ENCODE measurements around the gene DEPP1.

The DEPP1 gene

DNA sequence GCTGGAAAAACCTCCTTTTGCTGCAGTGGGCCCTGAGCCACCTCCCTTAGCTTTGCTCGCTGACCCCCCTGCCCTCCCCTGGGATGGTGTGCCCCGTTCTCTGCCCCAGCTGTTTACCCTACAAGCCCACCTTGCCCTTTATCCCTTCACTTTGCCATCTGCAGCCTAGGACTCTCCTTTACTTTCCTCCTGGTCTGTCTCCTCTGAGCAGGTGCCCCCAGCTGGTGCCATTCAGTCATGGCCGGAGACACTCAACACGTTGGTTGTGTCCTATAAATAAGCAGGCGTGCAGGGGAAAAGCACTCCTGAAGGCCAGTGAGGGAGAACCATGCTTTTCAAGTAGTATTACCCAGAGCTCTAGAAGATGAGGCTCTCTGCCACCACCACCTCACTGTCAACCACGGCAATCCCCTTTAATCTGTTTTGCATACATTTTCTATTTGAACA, 12.9 kb downstream of the DEPP1 start:
- DNase-seq, result no peak

DNA sequence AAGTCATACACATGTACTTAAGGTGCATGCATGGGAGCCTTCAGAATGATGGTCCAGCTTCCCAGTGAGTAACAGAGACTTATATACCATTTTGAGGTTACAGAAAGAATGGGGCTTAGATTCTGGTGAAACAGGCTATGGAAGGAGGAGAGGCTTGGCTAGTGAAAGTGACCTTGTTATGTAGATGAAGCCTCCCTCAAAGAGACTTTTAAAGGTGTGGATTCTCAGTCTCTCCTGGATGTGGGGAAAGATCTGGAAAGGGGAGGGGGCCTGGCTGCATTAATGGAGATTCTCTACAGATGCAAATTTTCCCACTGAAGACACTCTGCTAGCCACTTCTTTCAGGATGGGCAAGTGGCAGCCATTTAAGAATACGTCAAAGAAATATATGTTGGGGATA, 13.5 kb downstream of the DEPP1 start:
- DNase-seq, result no peak

DNA sequence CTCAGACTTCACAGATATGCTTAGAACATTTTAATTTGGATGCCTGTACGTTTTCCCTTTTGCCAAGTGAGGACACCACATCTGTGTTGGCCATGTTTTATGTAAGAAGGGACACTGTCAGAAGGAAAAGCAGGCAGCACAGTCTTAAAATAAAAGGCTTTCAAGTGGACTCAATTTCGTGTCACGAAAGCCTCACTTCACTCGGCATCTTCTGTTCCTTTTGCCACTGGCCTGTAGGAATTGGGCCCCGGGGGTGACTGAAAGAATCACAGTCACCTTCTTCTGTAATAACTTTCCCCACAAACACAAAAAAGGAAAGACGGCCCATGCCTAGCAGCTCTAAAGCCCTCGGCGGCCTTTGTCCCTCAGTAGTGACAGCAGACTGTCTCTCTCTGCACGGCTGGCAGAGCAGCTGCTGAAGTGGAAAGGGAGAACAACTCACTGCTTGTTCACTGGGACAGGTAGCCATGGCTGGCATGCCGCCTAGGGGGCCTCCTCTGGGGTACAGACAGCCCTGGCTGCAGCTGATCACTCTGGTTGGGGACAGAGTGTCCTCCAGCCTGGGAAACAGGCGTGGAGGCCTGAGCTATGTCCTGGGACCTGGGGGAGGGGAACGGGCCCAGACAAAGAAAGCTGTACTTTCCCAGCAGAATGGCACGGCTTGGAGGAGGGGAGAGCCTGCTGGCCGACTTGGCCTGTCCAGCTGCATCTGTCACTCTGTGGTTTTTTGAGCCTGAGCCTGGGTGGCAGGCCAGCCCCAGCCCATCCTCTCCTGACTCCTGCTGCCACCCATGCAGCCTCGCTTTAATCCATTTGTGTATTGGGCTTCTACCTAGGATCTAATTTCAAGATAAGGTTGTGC, 14.6 kb downstream of the DEPP1 start:
- DNase-seq, result no peak

DNA sequence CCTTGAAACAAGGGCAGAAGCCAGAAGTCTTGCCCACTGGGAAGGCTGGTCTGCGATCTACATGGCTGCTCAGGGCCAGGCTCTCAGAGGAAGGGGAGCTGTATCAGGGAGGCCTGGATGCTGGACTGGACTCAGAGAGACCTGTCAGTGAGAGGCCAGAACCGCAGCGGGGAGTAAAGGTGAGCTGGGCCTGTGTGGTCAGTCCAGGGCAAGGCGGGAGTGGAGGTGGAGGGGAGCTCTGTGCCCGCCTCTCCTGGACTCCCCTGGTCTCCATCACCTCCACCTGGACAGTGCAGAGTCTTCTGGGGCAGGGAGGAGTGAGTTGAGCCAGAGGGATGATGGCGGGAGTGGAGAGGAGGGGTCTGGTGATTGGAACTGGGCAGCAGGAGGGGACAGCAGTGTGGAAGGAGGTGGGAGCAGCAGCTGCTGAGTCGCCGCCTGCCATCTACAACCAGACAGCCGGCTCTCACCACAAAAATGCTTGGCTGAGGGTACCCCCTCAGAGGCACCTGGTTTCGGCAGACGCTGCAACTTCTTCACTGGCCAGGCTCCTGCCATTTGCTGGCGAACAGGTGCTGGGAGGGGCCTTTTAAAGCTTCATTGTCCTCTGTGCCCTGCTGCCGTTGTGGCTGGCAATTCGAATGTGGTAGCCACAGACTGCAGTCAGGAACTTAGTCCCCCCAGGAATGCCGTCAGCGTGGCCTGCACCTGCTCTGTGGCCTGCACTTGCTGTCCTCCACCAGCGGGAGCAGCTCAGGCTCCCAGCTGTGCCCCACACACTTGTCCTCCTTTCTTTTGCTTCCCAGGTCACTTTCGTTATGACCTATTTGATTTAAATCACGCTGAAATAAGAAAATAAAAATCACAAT, 15.5 kb downstream of the DEPP1 start:
- no peak for DNase-seq

DNA sequence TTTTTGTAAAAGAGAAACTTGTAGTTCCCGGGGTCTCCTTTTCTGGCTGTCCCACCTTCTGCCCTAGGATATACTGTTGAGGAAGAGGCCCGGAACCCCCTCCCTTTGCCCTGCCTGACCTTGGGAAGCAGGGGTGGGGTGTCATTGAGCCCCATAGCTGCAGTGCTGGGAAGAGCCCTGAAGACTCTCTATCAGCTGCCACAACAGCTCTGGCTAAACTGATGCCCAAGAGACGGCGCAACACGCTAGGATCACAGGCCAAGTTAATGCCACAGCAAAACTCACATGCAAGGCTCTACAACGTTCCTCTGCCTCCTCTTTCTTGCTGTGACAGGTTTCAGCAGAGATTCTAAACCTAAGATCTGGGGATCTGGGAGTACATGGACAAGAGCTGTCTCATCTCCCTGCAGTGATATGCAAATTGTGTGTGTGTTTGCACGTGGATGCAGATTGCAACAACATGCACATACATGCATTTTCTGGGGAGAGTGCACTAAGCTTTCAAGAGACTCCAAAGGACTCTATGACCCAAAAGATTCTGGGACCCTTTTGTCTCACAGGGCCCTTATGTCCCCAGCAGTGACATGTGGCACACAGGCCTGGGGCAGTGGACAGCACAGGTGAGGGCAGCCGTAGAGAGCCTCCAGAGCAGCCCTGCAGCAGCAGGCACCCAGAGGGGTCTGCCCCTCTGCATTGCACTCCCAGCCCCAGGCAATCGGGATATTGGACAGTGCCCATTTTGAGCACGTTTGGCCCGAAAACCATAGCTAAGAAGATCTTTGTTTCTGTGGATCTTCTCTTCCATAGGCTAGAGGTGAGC, 16.5 kb downstream of the DEPP1 start:
- no peak for DNase-seq

DNA sequence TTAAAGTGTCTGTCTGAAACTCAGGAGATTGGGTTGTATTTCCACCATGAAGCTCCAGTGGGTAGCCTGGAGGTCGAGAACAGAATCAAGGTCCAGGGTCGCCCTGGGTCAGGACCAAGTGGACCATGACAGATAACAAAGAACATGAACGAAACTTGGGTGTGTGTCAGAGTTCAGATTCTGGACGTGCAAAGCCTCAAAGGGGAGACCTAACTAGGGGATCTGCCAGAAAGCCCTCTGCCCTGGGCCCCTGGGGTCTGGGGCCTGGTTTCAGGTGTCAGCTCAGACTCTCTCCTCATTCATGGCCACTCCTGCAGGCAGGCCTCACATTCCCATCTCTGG, 17.4 kb downstream of the DEPP1 start:
- DNase-seq, result no peak

DNA sequence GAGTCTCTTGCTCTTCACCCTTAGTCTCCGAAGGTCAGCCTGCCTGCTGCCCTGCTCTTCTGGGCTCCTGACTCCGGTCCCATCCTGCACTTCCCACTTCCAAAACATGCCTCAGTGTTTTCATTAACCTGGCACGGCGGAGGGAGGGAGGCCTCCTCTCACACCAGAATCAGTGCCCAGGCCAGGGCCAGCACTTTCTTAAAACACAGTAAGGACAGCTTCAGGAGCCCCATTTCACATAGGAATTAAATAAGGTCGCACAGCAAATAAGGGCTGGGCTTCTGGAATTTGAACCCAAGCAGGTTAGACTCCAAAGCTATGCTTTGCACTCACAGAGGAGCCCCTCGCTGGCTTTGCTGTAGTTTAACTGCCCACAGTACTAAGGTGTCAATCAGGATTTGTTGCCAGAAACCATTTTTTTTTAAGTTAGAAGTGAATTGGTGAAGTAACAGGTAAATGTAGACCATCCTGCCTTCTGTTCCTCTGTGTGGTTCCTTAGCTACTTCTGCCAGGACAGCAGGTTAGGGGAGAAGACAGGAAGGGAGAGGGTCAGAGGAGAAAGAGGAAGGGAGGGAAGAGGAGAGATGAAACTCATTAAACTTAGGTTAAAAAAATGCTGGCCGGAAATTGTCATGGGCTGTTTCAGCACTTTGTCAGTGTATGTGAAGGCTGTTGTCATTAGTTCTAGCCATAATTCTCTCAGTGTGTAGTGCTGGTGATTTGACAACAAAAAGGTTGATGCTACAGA, 18.0 kb downstream of the DEPP1 start:
- DNase-seq, result no peak

DNA sequence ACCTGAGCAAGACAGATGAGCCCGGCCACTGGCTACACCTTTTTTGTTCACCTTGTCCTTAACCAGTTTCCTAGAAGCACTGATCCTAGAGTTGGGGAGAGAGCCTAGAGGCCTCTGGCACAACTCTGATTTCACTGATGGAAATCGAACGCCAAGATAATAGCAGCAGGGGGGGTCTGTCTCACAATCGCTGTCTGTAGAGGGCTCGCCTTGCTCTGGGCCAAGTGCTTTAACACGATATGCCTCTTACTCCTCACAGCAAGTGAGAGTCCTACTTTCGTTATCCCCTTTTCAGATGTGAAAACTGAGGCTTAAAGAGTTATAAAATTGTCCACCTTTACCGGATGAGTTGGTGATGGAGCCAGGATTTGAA, 18.5 kb downstream of the DEPP1 start:
- no peak for DNase-seq

DNA sequence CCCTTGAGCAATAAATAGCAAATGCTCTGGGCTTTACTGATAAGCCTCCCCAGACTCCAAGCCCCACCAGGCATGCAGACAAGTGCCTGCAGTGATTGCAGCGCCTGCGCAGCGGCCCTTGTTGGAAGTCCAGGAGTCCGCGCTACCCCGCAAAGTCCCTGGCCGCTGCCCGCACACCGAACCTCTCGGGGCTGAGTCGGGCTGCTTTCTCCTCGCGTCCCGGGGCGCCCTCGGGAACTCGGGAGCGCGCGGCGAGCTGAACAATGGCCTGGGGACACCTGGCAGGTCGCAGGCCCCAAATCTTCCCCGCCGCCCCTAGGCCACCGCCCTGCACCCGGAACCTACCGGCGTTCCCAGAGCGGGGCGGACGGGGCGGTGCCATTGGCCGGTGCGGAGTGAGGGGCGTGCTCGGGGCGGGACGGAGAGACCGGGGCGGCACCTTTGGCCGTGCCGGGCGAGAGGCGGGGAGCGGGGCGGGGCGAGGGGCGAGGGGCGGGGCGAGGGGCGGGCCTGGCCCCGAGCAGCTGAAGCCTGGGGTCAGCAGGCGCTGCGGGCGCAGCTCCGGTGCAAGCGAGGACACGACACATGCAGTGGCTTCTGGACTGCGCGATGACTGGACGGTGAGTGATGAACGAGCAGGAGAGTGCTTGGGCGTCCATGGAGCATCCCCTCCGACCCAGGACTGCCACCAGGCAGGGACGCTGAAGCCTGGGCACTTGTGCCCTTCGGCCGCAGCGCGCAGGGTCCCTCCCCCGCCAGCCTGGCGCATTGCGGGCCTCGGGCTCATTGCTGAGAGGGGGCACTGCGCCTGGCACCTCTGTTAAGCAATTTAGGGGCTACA, 19.1 kb downstream of the DEPP1 start, which contains the start of gene RASSF4:
Gene RASSF4 (plus strand): TSS at position 556 of the 841 bp plus-strand sequence. CDS start 10,401 bp downstream, outside the sequence.
- peak; percentile 64 for DNase-seq

DNA sequence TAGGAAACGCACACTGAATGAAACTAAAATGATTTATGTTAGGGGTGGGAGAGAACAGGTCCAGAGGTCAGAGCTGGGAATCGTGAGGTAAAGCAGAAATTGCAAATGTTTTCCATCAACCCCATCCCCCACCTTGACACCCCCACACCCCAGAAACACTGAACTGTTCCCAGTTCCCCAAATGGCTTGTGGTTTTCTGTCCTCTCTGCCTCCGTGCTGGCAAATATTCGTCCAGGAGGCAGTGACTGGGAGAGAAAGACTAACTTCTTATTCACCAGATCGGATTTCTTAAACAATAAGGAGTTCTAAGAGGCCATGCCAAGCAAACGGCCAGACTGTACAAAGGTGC, 19.7 kb downstream of the DEPP1 start:
- DNase-seq, result no peak

DNA sequence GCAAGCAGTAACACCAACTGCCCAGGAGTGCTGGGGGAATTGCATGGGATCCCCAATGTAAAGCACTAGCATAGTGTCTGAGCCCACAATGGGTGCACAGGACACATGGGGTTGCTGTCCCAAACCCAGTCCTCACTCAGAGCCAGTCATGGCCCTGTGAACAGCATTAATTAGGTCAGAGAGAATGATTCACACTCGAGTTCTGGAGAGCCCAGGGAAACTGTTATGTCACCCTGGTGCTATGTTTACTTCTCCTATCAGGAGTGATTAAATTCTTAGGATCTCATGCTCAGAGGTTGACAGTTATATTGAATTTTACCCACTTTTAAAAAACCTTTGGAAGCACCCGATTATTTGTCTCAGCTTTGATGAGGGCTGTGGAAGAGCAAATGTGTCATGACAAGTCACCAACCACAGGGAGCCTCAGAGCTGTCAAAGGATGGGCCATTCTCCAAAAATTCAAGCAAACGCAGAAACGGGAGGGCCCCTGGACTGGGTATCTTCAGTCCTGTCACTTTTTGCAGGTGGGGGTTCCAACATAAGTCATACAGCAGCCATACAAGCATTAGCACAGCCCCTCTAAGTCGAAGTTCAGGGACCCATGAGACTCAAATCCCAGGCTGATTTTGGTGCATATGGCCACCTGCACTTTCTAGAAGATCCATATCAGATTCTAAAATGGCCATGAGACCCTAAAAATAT, 20.3 kb downstream of the DEPP1 start:
- DNase-seq, result no peak

DNA sequence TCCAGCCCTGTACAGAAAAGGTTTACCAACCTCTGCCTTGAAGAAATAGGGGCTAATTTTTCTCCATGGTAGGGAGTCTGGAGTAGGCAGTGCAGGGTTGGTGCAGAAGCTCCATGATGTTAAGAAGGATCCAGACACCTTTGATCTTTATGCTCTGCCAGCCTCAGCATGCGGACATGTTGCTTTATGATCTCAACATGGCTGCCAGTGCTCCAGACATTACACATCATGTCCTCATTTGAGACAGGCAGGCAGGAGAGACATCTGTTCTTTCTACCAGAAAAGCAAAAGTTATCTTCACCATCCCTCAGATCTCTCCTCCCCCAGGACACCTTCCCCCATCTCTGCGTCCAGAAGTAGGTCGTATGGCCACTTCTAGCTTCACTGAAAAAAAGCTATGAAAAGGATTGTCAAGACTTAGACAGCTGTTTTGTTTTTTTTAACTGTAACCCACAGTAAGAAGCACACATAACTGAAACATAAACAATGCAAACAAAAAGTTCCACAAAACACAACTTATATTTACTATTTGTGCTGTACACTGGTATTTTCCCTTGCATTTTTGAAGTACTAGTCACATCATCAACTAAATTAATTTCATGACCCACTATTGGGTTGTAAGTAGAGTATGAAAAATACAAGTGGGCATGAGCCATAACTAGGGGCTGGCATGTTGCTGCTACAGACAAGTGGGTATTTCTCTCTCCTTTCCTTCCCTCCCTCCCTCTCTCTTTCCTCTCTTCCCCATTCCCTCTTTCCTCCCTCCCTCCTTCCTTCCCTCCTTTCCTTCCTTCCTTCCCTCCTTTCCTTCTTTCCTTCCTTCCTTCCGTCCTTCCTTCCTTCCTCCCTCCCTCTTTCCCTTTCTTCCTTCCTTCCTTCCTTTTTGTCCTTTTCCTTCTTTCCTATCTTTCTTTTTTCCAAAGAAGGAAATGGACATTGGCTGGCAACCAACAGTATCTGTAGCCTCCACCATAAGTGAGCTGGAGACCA, 21.6 kb downstream of the DEPP1 start:
- no peak for DNase-seq

DNA sequence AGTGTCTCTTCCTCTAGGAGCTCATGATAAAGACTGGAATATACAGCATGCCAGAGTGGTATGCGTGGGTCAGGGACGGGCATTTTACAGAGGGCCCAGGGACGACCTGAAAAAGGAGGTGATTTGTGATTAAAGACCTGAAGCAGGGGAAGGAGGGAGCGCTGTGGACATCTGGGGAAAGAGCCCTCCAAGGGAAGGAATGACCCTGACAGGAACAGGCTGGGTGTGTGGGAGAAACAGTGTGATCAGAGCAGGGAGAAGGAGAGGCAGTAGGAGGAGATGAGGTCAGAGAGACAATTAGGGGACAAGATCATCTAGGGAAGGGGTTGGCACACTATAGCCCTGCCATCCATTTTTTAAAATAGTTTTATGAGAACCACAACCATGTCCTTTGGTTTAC, 22.4 kb downstream of the DEPP1 start:
- DNase-seq, result no peak

DNA sequence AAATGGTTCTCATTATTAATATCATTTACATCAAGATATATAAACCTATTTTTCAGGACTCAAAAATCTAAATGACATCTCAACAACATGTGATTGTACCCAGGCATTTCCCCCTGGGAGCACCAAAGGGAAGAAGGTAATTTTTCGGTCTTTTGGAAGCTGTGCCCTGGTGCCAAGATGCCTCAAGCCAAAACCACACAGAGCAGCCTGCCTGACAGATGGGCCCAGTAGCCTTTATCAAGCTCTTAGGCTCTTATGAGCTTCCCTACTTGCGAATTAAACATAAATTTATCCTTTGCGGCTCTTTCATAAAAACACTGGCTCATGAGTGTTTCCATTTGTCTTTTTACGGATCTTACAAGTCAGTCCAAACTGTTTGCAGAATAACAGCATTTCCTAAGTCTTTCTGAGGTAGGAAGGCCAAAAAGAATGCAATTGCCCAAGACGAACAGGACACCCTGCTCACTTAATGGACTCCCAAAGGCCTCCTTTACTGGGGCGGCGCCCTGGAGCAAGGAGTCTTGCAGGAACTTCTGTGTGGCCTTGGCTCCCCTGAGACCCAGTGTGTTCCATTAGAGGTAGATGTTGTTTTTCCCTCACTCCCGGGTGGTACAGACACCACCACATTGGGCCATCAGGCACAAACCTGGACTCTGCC, 23.1 kb downstream of the DEPP1 start:
- no peak for DNase-seq

DNA sequence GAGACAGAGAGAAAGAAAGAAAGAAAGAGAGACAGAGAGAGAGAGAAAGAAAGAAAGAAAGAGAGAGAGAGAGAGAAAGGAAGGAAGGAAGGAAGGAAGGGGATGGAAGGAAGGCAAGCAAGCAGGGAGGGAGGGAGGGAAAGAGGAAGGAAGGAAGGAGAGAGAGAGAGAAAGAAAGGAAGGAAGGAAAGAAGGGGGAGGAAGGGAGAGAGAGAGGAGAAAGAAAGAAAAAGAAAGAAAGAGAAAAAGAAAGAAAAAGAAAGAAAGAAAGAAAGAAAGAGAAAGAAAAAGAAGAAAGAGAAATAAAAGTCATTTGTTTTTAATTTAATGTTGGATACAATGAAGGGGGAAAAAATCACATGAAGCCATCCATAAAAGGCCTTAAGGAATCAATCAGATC, 23.6 kb downstream of the DEPP1 start:
- no peak for DNase-seq

DNA sequence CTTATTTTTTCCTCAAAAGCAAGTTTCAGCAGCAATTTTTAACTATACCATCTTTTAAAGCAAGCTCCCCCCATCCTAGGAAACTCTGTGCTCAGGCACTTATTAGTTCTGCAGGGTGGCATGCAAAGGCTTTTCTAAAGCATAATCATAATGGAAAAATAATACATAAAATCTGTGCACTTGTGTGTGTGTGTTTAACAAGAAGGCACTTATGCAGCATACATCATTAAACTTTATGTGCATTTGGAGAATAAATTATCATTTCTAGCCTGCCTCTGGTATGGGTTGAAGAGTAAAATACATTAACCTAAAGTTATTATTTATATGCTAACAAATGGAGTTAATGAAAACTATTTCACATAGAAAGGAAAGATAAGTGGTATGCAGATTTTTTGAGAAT, 24.6 kb downstream of the DEPP1 start:
- DNase-seq, result no peak

DNA sequence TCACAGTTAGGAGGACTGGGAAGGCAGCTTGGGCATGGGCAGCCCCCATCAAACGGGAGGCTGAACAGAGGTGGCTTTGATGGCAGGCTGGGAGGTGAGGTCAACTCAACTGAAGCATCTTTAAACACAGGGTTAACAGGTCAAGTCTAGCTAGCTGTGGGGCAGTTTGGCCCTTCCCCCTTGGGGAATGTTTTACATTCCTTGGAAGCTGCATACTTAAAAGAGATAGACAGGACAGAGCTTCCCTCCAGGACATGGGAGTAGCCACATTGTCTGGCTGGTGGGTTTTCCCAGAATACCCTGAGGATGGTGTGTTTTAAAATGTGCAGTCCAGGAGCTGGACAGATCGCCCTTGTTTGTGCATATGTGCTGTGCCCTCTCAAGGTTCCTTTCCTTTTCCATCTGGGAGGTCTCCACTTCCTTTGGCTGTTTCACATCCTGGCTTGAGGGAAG, 25.8 kb downstream of the DEPP1 start:
- no peak for DNase-seq

DNA sequence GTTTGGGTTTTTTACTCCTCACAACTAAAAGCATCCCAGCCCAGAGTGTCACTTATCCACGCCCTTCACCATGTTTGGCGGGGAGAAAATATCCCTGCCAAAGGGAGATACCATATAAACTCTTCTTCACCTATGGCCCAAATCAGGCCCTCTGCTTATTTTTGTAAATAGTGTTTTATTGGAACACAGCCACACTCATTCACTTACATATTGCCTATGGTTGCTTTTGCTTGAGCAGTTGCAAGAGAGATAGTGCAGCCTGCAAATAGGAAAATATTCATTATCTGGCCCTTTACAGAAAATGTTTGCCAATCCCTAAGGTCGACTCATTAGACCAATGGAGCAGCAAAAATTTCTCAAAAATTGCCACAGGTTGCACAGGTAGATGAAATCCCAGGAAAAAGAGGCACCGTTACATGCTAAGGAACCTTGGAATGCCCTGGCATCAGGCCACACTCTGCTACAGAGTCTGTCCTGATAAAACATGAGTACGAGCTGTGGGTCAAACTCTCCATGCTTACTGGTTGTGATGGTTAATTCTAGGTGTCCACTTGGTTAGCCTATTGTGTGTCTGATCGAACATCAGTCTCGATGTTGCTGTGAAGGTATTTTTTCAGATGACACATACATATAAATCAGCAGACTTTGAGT, 26.9 kb downstream of the DEPP1 start:
- DNase-seq, result no peak
